ENCODE data around the gene BAZ2B. TPM values are rescaled to one million over a fixed set of nuclear protein-coding genes. Genes with fewer than 3 reads are reported as not detected.

BAZ2B gene
- total and polyA plus RNA-seq, 9 of the 15 experiments (the other 6 are each of a cell fraction or from before 2014, with no cell fraction given), result 7.5 to 38.6 (median 19.8) TPM

DNA sequence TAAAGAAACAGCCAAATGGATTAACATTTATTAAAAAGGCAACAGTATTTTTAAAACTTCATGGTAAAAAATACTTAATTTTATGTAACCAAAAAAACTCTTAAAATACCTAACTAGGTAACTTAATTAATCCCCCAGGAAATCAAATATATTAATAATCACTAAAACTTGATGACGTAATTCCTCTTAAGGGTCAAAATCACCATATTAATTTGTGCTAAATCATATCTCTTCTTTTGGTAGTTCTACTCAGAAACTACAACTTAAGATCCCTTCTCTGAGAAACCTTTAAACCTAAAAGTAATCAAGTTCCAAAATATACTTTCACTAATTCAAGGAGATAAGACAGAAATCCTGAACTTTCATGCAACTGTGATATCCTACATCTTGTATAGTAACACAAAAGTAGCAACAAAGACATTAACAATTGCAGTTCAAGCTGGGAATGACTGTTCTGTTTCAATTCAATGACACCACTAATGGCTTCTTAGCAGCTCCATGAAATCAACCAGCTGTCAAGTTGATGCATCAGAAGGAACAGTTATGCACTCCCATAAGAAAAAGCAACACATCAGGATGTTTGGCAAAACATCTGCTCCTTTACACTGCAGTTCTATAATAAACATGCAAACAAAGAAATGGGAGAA, 4.0 kb downstream of the BAZ2B start (continued):
- TF ChIP-seq, protein P1, sequence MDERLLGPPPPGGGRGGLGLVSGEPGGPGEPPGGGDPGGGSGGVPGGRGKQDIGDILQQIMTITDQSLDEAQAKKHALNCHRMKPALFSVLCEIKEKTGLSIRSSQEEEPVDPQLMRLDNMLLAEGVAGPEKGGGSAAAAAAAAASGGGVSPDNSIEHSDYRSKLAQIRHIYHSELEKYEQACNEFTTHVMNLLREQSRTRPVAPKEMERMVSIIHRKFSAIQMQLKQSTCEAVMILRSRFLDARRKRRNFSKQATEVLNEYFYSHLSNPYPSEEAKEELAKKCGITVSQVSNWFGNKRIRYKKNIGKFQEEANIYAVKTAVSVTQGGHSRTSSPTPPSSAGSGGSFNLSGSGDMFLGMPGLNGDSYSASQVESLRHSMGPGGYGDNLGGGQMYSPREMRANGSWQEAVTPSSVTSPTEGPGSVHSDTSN (CRISPR knock-in tag; IDR thresholded peaks at IDR 0.05; ENCODE audit: low read depth), result no peak
- TF ChIP-seq, protein P1 (tag; conservative IDR thresholded peaks at IDR 0.05; ENCODE audit: low read depth), result peak; percentile 80
- TF ChIP-seq SAFB2 (IDR thresholded peaks at IDR 0.05; ENCODE audit: borderline replicate concordance, low read depth, low read length, severe bottlenecking) (no peak), ZBTB7A (IDR thresholded peaks at IDR 0.05; ENCODE audit: borderline replicate concordance, control insufficient read depth, low read depth, low read length) (no peak), C11orf30 (IDR thresholded peaks at IDR 0.05; ENCODE audit: low read depth) (0 out of 2 replicates have a peak, but pooled peaks have one; percentile 11), GTF2F1 (IDR thresholded peaks at IDR 0.05; ENCODE audit: low read depth, low read length) (no peak), FOXM1 (IDR thresholded peaks at IDR 0.05; ENCODE audit: low read depth) (no peak), FOXM1 (CRISPR knock-in tag; IDR thresholded peaks at IDR 0.05; ENCODE audit: low read depth) (no peak), SOX6 (IDR thresholded peaks at IDR 0.05) (peak; percentile 29), CREB1 (IDR thresholded peaks at IDR 0.05) (no peak), CREB1 (CRISPR knock-in tag; IDR thresholded peaks at IDR 0.05) (no peak), ZNF668 (CRISPR knock-in tag; IDR thresholded peaks at IDR 0.05) (no peak), ZNF311 (CRISPR knock-in tag; IDR thresholded peaks at IDR 0.05) (no peak), MEIS2 (IDR thresholded peaks at IDR 0.05; ENCODE audit: partially characterized antibody) (peak; percentile 86), NUFIP1 (IDR thresholded peaks at IDR 0.05; ENCODE audit: partially characterized antibody) (no peak), EWSR1 (IDR thresholded peaks at IDR 0.05; ENCODE audit: borderline replicate concordance, low read depth, partially characterized antibody) (no peak), RFX1 (IDR thresholded peaks at IDR 0.05) (no peak), RBFOX2 (IDR thresholded peaks at IDR 0.05; ENCODE audit: low read depth, low read length) (no peak), PURB (CRISPR knock-in tag; IDR thresholded peaks at IDR 0.05; ENCODE audit: low read depth) (no peak), MIER1 (IDR thresholded peaks at IDR 0.05; ENCODE audit: low read depth) (no peak), EHMT2 (IDR thresholded peaks at IDR 0.05) (peak; percentile 23; the same call in 1 of the 2 replicates), CHD1 (IDR thresholded peaks at IDR 0.05; ENCODE audit: low read length) (no peak), PML (IDR thresholded peaks at IDR 0.05; ENCODE audit: low read length) (no peak)
- TF ChIP-seq, protein P2, sequence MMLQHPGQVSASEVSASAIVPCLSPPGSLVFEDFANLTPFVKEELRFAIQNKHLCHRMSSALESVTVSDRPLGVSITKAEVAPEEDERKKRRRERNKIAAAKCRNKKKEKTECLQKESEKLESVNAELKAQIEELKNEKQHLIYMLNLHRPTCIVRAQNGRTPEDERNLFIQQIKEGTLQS (IDR thresholded peaks at IDR 0.05), result peak; percentile 86
- TF ChIP-seq, protein P2 (CRISPR knock-in tag; conservative IDR thresholded peaks at IDR 0.05), result no peak
- TF ChIP-seq, protein P3, sequence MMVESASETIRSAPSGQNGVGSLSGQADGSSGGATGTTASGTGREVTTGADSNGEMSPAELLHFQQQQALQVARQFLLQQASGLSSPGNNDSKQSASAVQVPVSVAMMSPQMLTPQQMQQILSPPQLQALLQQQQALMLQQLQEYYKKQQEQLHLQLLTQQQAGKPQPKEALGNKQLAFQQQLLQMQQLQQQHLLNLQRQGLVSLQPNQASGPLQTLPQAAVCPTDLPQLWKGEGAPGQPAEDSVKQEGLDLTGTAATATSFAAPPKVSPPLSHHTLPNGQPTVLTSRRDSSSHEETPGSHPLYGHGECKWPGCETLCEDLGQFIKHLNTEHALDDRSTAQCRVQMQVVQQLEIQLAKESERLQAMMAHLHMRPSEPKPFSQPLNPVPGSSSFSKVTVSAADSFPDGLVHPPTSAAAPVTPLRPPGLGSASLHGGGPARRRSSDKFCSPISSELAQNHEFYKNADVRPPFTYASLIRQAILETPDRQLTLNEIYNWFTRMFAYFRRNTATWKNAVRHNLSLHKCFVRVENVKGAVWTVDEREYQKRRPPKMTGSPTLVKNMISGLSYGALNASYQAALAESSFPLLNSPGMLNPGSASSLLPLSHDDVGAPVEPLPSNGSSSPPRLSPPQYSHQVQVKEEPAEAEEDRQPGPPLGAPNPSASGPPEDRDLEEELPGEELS (CRISPR knock-in tag; IDR thresholded peaks at IDR 0.05; ENCODE audit: borderline replicate concordance), result no peak

Data from K562 (cell line).